Cerebellar nuclear complex (tissue), 1 donor: Measurements from ENCODE around the gene H2BK1.

Experiments used
- DNase-seq, 2 experiments: peaks; one replicate each; lab custom pipeline; 2025; lab: John Stamatoyannopoulos, UW

H2BK1 gene

GRCh38 chr7:151202836-151203235 lies 7.5 kb downstream of the H2BK1 start:
- no peak for DNase-seq

- DNase-seq: no peak
These were observed 8.5 kb downstream of the H2BK1 start for GRCh38 chr7:151201751-151202150.

GRCh38 chr7:151201344-151201743 lies 8.9 kb downstream of the H2BK1 start:
- no peak for DNase-seq

DNA sequence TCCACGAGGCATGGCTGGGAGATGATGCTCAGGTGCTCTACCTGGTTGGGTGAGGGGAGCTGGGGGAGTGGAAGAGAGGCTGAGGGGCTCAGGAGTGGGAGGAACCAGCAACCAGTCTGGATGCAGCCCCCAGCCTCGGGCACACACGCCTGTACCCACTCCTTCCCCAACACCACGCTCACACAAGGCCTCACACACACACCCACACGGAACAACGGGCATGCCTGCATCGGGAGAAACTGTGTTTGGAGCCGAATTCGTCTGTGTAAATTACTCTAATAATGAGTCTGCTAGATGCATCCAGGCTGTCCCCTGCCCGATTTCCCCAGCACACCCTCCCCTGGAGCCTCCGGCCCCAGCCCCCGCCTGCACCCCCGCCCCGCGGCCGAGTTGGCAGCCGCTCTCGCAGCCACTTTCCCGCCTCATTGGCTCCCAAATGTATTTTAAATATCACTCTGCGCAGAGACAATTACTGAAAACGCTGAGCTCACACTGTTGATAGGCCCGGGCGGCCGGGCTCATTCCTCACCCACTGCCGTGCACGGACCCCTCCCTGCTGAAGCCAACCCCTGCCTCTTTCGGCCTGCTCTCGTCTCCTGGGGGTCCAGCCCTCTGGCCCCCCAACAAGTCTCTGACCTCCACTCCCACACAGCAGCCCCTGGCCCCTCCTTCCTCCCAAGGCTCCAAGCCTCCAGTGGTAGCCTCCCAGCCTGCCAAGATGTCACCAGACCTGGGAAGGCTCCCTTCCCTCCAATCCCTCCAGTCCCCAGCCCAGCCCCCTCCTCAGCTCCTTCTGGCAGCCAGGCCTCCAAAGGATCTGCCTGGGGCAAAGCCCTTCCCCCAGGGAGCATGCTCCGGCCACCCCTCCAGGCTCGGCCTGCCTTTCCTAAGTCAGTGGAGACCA lies 11.1 kb downstream of the H2BK1 start:
- DNase-seq: no peak

GRCh38 chr7:151197932-151198331 lies 12.4 kb downstream of the H2BK1 start:
- no peak for DNase-seq

GRCh38 chr7:151195616-151196450 lies 14.5 kb downstream of the H2BK1 start:
- no peak for DNase-seq

GRCh38 chr7:151194188-151194587 lies 16.1 kb downstream of the H2BK1 start:
- no peak for DNase-seq

- no peak for DNase-seq
These were observed 16.9 kb downstream of the H2BK1 start for GRCh38 chr7:151193203-151193978.

- DNase-seq: no peak
These were observed 18.2 kb downstream of the H2BK1 start for GRCh38 chr7:151192002-151192539.

DNA sequence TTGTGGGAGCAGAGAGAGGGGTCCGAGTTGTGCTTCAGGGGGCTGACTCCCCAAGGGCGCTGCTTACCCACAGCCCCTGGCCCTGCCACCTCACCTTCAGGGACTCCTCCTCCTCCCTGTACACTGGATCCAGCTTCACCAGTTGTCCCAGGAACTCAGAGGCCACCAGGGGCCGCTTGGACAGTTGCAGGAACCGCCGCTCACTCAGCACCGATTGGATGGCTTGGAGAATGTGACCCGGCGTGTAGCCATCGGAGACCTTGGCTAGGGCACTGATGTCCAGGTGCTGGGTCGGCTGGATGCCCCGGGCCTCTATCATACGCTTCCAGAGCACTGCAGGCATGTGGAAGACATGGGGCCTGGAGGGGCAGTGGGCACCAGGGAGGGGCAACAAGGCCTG lies 18.7 kb downstream of the H2BK1 start:
- DNase-seq: no peak

DNA sequence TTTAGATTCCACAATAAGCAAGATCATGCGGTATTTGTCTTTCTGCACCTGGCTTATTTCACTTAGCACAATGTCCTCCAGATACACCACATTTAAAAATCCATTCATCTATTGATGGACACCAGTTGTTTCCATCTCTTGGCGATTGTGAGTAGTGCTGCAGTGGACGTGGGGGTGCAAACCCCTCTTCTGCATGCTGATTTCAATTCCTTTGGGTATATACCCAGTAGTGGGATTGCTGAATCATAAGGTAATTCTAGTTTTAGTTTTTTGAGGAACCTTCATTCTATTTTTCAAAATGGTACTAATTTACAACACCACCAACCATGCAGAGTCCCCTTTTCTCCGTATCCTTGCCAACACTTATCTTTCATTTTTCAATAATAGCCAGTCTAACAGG lies 21.2 kb downstream of the H2BK1 start:
- DNase-seq: no peak

- no peak for DNase-seq
These were observed 22.1 kb downstream of the H2BK1 start for GRCh38 chr7:151188252-151188542.

GRCh38 chr7:151187409-151188251 lies 22.7 kb downstream of the H2BK1 start:
- DNase-seq: no peak

DNA sequence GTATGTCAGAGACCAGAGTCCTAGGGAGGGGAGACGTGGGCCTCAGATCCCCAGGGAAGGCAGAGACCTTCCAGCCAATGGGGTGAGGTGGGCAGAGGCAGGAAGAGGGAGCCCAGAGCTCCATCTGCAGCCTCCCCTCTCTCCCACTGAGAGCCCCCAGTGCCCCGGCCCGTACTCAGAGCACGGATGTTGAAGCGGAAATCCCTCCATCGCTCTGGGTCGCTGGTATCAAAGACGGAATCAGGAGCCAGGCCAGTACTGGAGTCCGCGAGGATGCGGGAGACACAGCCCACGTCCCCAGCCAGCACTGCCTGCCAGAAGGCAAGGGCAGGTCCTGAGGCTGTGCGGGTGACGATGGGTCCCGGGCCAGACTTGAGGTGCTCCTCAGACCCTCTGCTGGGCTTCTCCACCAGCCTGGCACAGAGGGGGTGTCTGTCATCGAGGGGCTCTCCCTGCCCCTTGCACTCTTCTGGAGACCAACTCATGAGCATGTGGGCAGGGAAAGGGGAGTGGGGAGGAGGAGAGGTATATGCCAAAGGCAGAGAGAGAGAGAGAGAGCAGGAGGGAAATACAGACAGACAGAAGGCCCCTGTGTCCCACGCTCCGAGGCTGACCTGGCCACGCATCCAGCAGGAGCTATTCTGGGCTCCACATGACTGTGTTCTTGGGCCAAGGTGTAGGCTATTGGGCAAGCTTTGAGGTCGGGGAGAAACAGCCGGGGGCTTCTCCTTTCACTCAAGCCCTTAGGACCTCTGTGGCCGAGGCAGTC lies 23.5 kb downstream of the H2BK1 start, which contains the start of gene ASB10:
ASB10 (minus strand) TSS at position 611 of the 769 bp plus-strand sequence; CDS start at position 491, 120 bp downstream.
- DNase-seq: no peak

- DNase-seq: no peak
These were observed 24.3 kb downstream of the H2BK1 start for GRCh38 chr7:151185762-151186639.

- no peak for DNase-seq
These were observed 29.3 kb downstream of the H2BK1 start for GRCh38 chr7:151181011-151181431.

GRCh38 chr7:151179946-151180345 lies 30.3 kb downstream of the H2BK1 start:
- no peak for DNase-seq

GRCh38 chr7:151179287-151179860 lies 30.9 kb downstream of the H2BK1 start:
- no peak for DNase-seq

- no peak for DNase-seq
These were observed 31.5 kb downstream of the H2BK1 start for GRCh38 chr7:151178831-151179230.
